B cell (primary cell): ENCODE measurements around the gene MIP. TPM values are rescaled to one million over a fixed set of nuclear protein-coding genes. Genes with fewer than 3 reads are reported as not detected.
"Not testable (repeated sequence)": the region's sequence is repeated elsewhere in the genome, so short reads cannot be mapped to it uniquely, and the experiment has no call there.

Source experiments
- ATAC-seq: fragments of 200-7000 bp; cut with Tn5 transposase; one replicate; pipeline ENCODE4 v1.10.0; 2021; ENCODE audit warnings: low read depth, mild to moderate bottlenecking, moderate number of reproducible peaks, moderate library complexity
- CTCF ChIA-PET: fragments of 350-600 bp; sonication (Branson Sonifier 250); formaldehyde crosslinking; loops from one replicate; lab custom pipeline; 2021; ENCODE audit warnings: antibody characterized with exemption, inconsistent platforms; lab: Charles Lee
- POLR2A ChIA-PET: fragments of 350-600 bp; sonication (Branson Sonifier 250); formaldehyde crosslinking; loops from one replicate; lab custom pipeline; 2021; ENCODE audit warnings: antibody characterized with exemption; lab: Charles Lee
- DNase-seq: peaks from one replicate; pipeline ENCODE4 v3.0.0; 2013
- H2AFZ ChIP-seq: 2 replicates; pipeline ENCODE4 v1.6.1; 2012; ENCODE audit warnings: mild to moderate bottlenecking, low read depth, low read length; ENCODE audit not compliant: insufficient read depth, poor library complexity, severe bottlenecking
- H3K27ac ChIP-seq, 2 donors: 1 replicate in 1 of 2; 2 replicates in 1 of 2; pipeline ENCODE4 v1.5.1; 2012 to 2013; ENCODE audit warnings: low read length in 2 of 2, mild to moderate bottlenecking in 2 of 2, moderate library complexity in 1 of 2
- H3K27me3 ChIP-seq, 4 experiments: fragments of 200-600 bp in 1 of 4; sonication (generic) in 1 of 4; replicated peaks in 1 of 4; 1 replicate in 2 of 4; 2 replicates in 2 of 4; pipeline versions ENCODE4 v1.6.1 to v1.7.0; 2013 to 2016; ENCODE audit warnings: low read length in 3 of 4, mild to moderate bottlenecking in 2 of 4, mixed read lengths in 1 of 4, moderate library complexity in 1 of 4; ENCODE audit not compliant: insufficient read depth in 4 of 4, control insufficient read depth in 3 of 4; ENCODE audit errors: control extremely low read depth in 1 of 4
- H3K36me3 ChIP-seq, 2 experiments: replicated peaks in 1 of 2; 1 replicate in 1 of 2; 2 replicates in 1 of 2; pipeline versions ENCODE4 v1.6.1 to v1.7.1; 2013; ENCODE audit warnings: low read length in 1 of 2; ENCODE audit not compliant: insufficient read depth in 2 of 2, control insufficient read depth in 1 of 2; ENCODE audit errors: control extremely low read depth in 1 of 2, extremely low read depth in 1 of 2
- H3K4me1 ChIP-seq, 2 donors: fragments of 200-600 bp in 1 of 2; sonication (generic) in 1 of 2; 1 replicate in 1 of 2; 2 replicates in 1 of 2; pipeline versions ENCODE4 v1.5.1 to v1.6.1; 2013 to 2017; ENCODE audit warnings: low read length in 2 of 2; ENCODE audit not compliant: control insufficient read depth in 2 of 2, insufficient read depth in 2 of 2
- H3K4me2 ChIP-seq: replicated peaks from 2 replicates; pipeline ENCODE3; 2012; ENCODE audit warnings: mild to moderate bottlenecking, low read depth, low read length; ENCODE audit not compliant: poor library complexity, severe bottlenecking
- H3K4me3 ChIP-seq, 5 experiments: fragments of 200-600 bp in 1 of 5; sonication (generic) in 1 of 5; 1 replicate in 3 of 5; 2 replicates in 2 of 5; pipeline versions ENCODE4 v1.5.1 to v1.7.0; 2011 to 2016; ENCODE audit warnings: low read length in 4 of 5, mild to moderate bottlenecking in 4 of 5, low read depth in 2 of 5, control low read depth in 1 of 5, moderate library complexity in 1 of 5; ENCODE audit not compliant: insufficient read depth in 1 of 5; ENCODE audit errors: control extremely low read depth in 1 of 5, extremely low read depth in 1 of 5
- H3K79me2 ChIP-seq: fragments of 200-600 bp; sonication (generic); one replicate; pipeline ENCODE4 v1.6.0; 2016; ENCODE audit warnings: low read length; ENCODE audit not compliant: control insufficient read depth, insufficient read depth
- H3K9ac ChIP-seq: fragments of 200-600 bp; sonication (generic); 2 replicates; pipeline ENCODE4 v1.6.1; 2017; ENCODE audit warnings: mild to moderate bottlenecking, low read length, moderate library complexity
- H3K9me3 ChIP-seq, 3 donors: one replicate each; pipeline versions ENCODE4 v1.6.1 to v1.7.1; 2013; ENCODE audit warnings: low read length in 2 of 3; ENCODE audit not compliant: control insufficient read depth in 2 of 3, insufficient read depth in 1 of 3; ENCODE audit errors: control extremely low read depth in 1 of 3
- H4K20me1 ChIP-seq: 2 replicates; pipeline ENCODE4 v1.6.0; 2012; ENCODE audit warnings: mild to moderate bottlenecking, low read length; ENCODE audit not compliant: insufficient read depth, control insufficient read depth, poor library complexity, severe bottlenecking
- H3K27ac Mint-ChIP-seq: one replicate; pipeline ENCODE4 v1.8.0; 2021; ENCODE audit warnings: mixed read lengths
- H3K27me3 Mint-ChIP-seq: one replicate; pipeline ENCODE4 v1.8.0; 2021; ENCODE audit warnings: mixed read lengths
- H3K4me1 Mint-ChIP-seq: one replicate; pipeline ENCODE4 v1.8.0; 2021; ENCODE audit warnings: mixed read lengths
- H3K4me3 Mint-ChIP-seq: one replicate; pipeline ENCODE4 v1.8.0; 2021; ENCODE audit warnings: mixed read lengths
- H3K9me3 Mint-ChIP-seq: one replicate; pipeline ENCODE4 v1.8.0; 2022; ENCODE audit warnings: mixed read lengths; ENCODE audit not compliant: insufficient read depth
- EZH2 ChIP-seq: IDR thresholded peaks from 2 replicates; pipeline ENCODE4 v1.6.1; 2012; ENCODE audit warnings: borderline replicate concordance, low read depth, mild to moderate bottlenecking, moderate library complexity, low read length; ENCODE audit not compliant: insufficient read depth, poor library complexity, severe bottlenecking
- whole genome bisulfite sequencing: methylation state at CpG from one replicate; pipeline ENCODE4 v1.1.5; 2013; ENCODE audit warnings: missing lambda C conversion rate; ENCODE audit not compliant: insufficient coverage; 5-methylcytosine and 5-hydroxymethylcytosine counted together
- intact Hi-C: fragments of 100-400 bp; cut with micrococcal nuclease; formaldehyde crosslinking; loops from one replicate; pipeline ENCODE4 v1.10.0; 2022
- polyA minus RNA-seq: library from RNA; depleted of rRNA, polyadenylated mRNA; stranded (reverse); fragments of >200 nt; gene quantifications from 2 replicates; pipeline ENCODE4 v1.2.3, GENCODE V29; 2012
- polyA plus RNA-seq: library from polyadenylated mRNA; depleted of rRNA; stranded (reverse); fragments of >200 nt; gene quantifications from 2 replicates; pipeline ENCODE4 v1.2.3, GENCODE V29; 2012
- total RNA-seq, 2 donors: library from RNA; stranded (reverse); fragments of 120-200 nt in 1 of 2; gene quantifications; 1 replicate in 1 of 2; 2 replicates in 1 of 2; pipeline versions ENCODE4 v1.2.3 to v1.2.4, GENCODE V29; 2013 to 2022
- TF ChIP-seq, protein P1 (sequence below): fragments of 200-600 bp; IDR thresholded peaks from one replicate; pipeline ENCODE4 v1.8.0; 2022; ENCODE audit warnings: antibody characterized with exemption, mild to moderate bottlenecking

Gene MIP
- total RNA-seq (not detected in 2 replicates), polyA plus RNA-seq (not detected in 2 replicates), polyA minus RNA-seq (not detected in 2 replicates)
- total RNA-seq (2013): not detected

DNA sequence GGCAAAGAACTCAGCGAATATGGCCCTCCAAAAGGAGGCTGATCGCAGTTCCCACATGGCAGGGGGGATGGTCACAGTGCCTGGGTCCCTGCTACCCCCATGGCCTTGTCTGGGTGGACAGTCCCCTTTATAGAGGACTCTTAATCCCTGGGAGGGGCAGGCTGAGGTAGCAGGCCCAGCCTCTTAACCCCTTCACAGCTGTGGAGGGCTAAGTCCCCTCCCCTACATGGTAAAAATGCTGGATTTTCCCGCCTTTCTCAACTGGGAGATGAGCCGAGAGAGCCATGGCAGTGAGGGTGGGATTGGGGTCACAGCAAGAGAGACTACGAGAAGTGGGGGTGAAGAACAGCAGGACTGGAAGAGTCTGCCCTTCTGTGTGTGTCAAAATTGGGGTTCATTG is at the start of gene MIP:
MIP (minus strand) TSS at position 101 of the 400 bp plus-strand sequence; CDS start at position 57, 44 bp downstream.
- intact Hi-C loops: no loop called here
- H3K9ac ChIP-seq: no peak within 1 kb of the TSS
- DNase-seq (no peak), ATAC-seq (no peak)
- peaks cover 4% of the 10 kb centered on the region for H3K79me2 ChIP-seq
- no peak within 1 kb of the TSS for H3K4me3 Mint-ChIP-seq
- H3K9me3 Mint-ChIP-seq: no peaks in the 10 kb centered on the region
- H4K20me1 ChIP-seq: no peaks in the 10 kb centered on the region
- H3K4me3 ChIP-seq: no peak within 1 kb of the TSS
- no peak within 1 kb of the TSS for H3K4me2 ChIP-seq
- no peaks in the 10 kb centered on the region for H3K9me3 ChIP-seq
- H3K27ac ChIP-seq: no peak within 1 kb of the TSS
- 97% methylated on average over 4 of the region's 5 CpGs for WGBS
- POLR2A ChIA-PET: no interaction called here
- CTCF ChIA-PET: no interaction called here
- peaks cover 8% of the 10 kb centered on the region for H3K4me1 Mint-ChIP-seq
- H3K27me3 ChIP-seq: no peaks in the 10 kb centered on the region
- no peaks in the 10 kb centered on the region for H3K36me3 ChIP-seq
- no peak for TF ChIP-seq EZH2
- TF ChIP-seq, protein P1, sequence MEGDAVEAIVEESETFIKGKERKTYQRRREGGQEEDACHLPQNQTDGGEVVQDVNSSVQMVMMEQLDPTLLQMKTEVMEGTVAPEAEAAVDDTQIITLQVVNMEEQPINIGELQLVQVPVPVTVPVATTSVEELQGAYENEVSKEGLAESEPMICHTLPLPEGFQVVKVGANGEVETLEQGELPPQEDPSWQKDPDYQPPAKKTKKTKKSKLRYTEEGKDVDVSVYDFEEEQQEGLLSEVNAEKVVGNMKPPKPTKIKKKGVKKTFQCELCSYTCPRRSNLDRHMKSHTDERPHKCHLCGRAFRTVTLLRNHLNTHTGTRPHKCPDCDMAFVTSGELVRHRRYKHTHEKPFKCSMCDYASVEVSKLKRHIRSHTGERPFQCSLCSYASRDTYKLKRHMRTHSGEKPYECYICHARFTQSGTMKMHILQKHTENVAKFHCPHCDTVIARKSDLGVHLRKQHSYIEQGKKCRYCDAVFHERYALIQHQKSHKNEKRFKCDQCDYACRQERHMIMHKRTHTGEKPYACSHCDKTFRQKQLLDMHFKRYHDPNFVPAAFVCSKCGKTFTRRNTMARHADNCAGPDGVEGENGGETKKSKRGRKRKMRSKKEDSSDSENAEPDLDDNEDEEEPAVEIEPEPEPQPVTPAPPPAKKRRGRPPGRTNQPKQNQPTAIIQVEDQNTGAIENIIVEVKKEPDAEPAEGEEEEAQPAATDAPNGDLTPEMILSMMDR: no peak
- peaks cover 6 to 7% of the 10 kb centered on the region in 2 donors for H3K4me1 ChIP-seq
- no peaks in the 10 kb centered on the region for H3K27me3 Mint-ChIP-seq
- no peak within 1 kb of the TSS for H2AFZ ChIP-seq
- H3K27ac Mint-ChIP-seq: no peak within 1 kb of the TSS

DNA sequence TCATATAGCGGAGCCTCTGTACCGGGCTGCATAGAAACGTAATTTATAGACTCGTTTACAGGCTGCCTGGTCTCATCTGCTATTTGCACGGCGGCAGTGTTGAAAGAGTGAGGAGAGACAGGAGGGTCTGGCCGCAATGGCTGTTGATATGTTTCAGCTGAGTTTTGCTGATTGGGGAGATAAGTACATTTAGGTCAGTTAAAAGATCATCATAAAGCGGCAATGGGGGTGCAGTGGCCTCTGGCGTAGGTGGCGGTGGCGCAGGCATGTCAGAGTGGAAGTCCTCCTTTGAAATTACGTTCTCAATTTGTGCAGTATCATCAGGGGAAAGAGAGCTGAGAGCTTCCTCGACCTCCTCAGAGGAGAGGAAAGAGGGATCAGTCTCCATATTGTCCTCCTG is 45.4 kb upstream of the MIP start:
- H3K9me3 Mint-ChIP-seq, H3K4me1 Mint-ChIP-seq, H3K9me3 ChIP-seq, ATAC-seq, H2AFZ ChIP-seq, H3K27me3 ChIP-seq, H3K79me2 ChIP-seq, H3K9ac ChIP-seq, H3K4me3 ChIP-seq, H3K4me2 ChIP-seq, H3K36me3 ChIP-seq, H3K27ac ChIP-seq, DNase-seq, CTCF ChIA-PET, H4K20me1 ChIP-seq, H3K27ac Mint-ChIP-seq, H3K27me3 Mint-ChIP-seq, H3K4me3 Mint-ChIP-seq, H3K4me1 ChIP-seq: not testable (repeated sequence)
- intact Hi-C loops: loop anchor here (2.0 kb wide), 1 partner anchor 307 kb away; no protein-coding TSS in a partner anchor
- 88% methylated on average over 10 of the region's 13 CpGs for WGBS
- POLR2A ChIA-PET: interaction anchor here (0.8 kb wide), 1 partner anchor 12 kb away, joined by 3 read pairs; the partner anchor contains the start of gene GLS2

GRCh38 chr12:56499452-56499851 is 45.0 kb upstream of the MIP start:
- H3K27ac Mint-ChIP-seq, ATAC-seq, DNase-seq, H3K4me1 ChIP-seq, H4K20me1 ChIP-seq, H3K27me3 Mint-ChIP-seq, H3K9me3 Mint-ChIP-seq, H3K27me3 ChIP-seq, H3K9ac ChIP-seq, H3K4me3 ChIP-seq, H3K36me3 ChIP-seq, H3K4me3 Mint-ChIP-seq, H3K9me3 ChIP-seq, H3K4me1 Mint-ChIP-seq, H3K4me2 ChIP-seq, H2AFZ ChIP-seq, intact Hi-C loops, H3K79me2 ChIP-seq, H3K27ac ChIP-seq, CTCF ChIA-PET: not testable (repeated sequence)
- POLR2A ChIA-PET: interaction anchor here (0.8 kb wide), 1 partner anchor 11 kb away, joined by 3 read pairs; the partner anchor contains the start of gene GLS2
- 83% methylated on average over 9 of the region's 9 CpGs for WGBS
